ENCODE measurements around the gene SPON1. TPM values are rescaled to one million over a fixed set of nuclear protein-coding genes. Genes with fewer than 3 reads are reported as not detected.

The SPON1 gene
- total RNA-seq, 1 experiment from 2014 or later: not detected

DNA sequence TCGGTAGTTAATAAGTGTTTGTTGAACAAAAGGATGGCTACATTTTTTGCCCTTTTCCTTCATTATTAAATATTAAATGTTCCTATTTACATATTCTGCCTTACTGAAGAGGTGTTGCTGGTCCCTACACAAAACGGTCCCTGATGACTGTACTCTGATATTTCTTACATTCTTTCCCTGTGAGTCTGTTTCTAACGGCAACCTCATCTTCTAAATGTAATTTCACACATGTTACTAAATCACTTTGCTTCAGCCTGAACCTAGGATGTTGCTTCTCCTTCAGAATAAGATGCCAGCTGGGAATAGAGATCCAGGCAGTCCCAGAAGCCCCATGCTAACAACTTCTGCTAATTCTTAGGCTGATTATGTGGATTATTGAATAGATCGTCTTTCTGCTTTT is 50.3 kb downstream of the SPON1 start:
- ATAC-seq (no peak), DNase-seq (no peak)
- no TSS peak for BruUV-seq (replicated peaks)
- Histone ChIP-seq H3F3A (ENCODE audit: low read length, unreplicated experiment) (no peaks in the 10 kb centered on the region), H3K27me3 (ENCODE audit: low read length) (no peaks in the 10 kb centered on the region), H3K36me3 (ENCODE audit: low read depth, low read length) (no peaks in the 10 kb centered on the region), H3K9ac (ENCODE audit: low read length) (no peak overlapping the region), H3K4me3 (ENCODE audit: low read length) (no peak overlapping the region), H3K27ac (ENCODE audit: low read length) (no peak overlapping the region), H3K4me1 (ENCODE audit: insufficient read depth, low read length) (peaks cover 17% of the 10 kb centered on the region), H3K79me2 (ENCODE audit: low read length) (no peaks in the 10 kb centered on the region), H2AFZ (ENCODE audit: low read length) (no peak overlapping the region), H3K9me2 (replicated peaks; ENCODE audit: low read length) (no peaks in the 10 kb centered on the region), H3K9me3 (ENCODE audit: low read length) (no peaks in the 10 kb centered on the region), H3K4me2 (ENCODE audit: low read length) (no peak overlapping the region), H4K20me1 (ENCODE audit: low read length) (no peaks in the 10 kb centered on the region)
- TF ChIP-seq EZH2phosphoT487 (IDR thresholded peaks at IDR 0.05; ENCODE audit: borderline replicate concordance, low read length) (no peak), EZH2 (IDR thresholded peaks at IDR 0.05; ENCODE audit: low read length, unreplicated experiment) (no peak)
- TF ChIP-seq, protein P1, sequence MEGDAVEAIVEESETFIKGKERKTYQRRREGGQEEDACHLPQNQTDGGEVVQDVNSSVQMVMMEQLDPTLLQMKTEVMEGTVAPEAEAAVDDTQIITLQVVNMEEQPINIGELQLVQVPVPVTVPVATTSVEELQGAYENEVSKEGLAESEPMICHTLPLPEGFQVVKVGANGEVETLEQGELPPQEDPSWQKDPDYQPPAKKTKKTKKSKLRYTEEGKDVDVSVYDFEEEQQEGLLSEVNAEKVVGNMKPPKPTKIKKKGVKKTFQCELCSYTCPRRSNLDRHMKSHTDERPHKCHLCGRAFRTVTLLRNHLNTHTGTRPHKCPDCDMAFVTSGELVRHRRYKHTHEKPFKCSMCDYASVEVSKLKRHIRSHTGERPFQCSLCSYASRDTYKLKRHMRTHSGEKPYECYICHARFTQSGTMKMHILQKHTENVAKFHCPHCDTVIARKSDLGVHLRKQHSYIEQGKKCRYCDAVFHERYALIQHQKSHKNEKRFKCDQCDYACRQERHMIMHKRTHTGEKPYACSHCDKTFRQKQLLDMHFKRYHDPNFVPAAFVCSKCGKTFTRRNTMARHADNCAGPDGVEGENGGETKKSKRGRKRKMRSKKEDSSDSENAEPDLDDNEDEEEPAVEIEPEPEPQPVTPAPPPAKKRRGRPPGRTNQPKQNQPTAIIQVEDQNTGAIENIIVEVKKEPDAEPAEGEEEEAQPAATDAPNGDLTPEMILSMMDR (conservative IDR thresholded peaks at IDR 0.05; ENCODE audit: low read depth, low read length): no peak
- ChIA-PET POLR2A (ENCODE audit: unreplicated experiment) (interaction anchor here (0.6 kb wide), 1 partner anchor 126 kb away, joined by 3 read pairs; no protein-coding TSS in a partner anchor), CTCF (no interaction called here)
- intact Hi-C loops (cut with micrococcal nuclease): no loop called here

DNA sequence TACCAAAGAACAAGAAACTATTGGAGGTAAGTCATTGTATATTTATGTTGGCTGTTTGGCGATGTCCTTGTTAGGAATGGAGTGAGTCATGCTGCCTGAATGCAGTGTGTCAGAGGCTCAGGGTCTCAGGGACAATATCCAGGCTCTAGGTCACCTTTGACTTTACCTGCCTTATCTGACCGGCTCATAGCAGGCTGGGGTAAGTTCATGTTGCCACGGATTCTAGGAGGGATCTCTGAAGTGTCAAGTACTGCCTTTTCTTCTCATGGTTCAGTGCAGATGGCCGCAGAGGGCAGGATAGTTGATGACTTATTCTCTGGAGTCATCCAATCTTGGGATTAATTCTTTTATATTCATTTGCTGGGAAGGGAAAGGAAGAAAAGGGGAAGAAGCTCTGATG is 53.2 kb downstream of the SPON1 start:
- ATAC-seq (peak; percentile 98), DNase-seq (peak; percentile 83)
- TF ChIP-seq, protein P1 (conservative IDR thresholded peaks at IDR 0.05; ENCODE audit: low read depth, low read length): no peak
- TF ChIP-seq EZH2phosphoT487 (IDR thresholded peaks at IDR 0.05; ENCODE audit: borderline replicate concordance, low read length): no peak
- no peak for TF ChIP-seq EZH2 (IDR thresholded peaks at IDR 0.05; ENCODE audit: low read length, unreplicated experiment)
- POLR2A ChIA-PET (ENCODE audit: unreplicated experiment): interaction anchor here (0.6 kb wide), 2 partner anchors 638 to 1929 kb away, joined by 3 read pairs; no protein-coding TSS in a partner anchor
- Histone ChIP-seq H3K9me3 (ENCODE audit: low read length) (no peaks in the 10 kb centered on the region), H3K9ac (ENCODE audit: low read length) (no peak overlapping the region), H3K79me2 (ENCODE audit: low read length) (no peaks in the 10 kb centered on the region), H2AFZ (ENCODE audit: low read length) (no peak overlapping the region), H3K4me2 (ENCODE audit: low read length) (peak overlapping the region; percentile 41), H3K9me2 (replicated peaks; ENCODE audit: low read length) (no peaks in the 10 kb centered on the region), H3K4me1 (ENCODE audit: insufficient read depth, low read length) (peaks cover 25% of the 10 kb centered on the region), H3K36me3 (ENCODE audit: low read depth, low read length) (no peaks in the 10 kb centered on the region), H3K27me3 (ENCODE audit: low read length) (no peaks in the 10 kb centered on the region), H3K27ac (ENCODE audit: low read length) (peak overlapping the region; percentile 33), H3K4me3 (ENCODE audit: low read length) (no peak overlapping the region; the same call in 1 of the 2 replicates), H3F3A (ENCODE audit: low read length, unreplicated experiment) (no peaks in the 10 kb centered on the region), H4K20me1 (ENCODE audit: low read length) (no peaks in the 10 kb centered on the region)
- BruUV-seq (replicated peaks): no TSS peak
- CTCF ChIA-PET: no interaction called here
- intact Hi-C loops (cut with micrococcal nuclease): no loop called here

DNA sequence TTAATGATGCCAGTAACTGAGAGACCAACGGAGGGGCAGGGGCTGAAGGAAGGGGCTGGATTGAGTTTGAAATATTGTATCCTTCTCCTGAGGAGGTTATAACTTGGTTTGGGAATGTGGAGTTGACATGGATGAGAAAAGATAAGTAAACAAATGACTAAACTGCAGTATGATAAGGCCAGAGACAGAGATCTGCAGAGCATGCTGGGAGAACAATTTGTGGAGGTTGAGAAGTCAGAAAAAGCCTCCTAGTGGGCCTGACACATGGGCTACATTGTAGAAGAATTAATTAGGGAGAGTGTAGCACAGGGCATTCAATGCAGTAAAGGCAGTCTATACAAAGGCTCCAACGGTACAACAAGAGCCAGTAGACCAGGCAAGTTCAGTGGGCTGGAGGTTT is 55.9 kb downstream of the SPON1 start:
- no peak overlapping the region for H2AFZ ChIP-seq (ENCODE audit: low read length)
- peaks cover 41% of the 10 kb centered on the region for H3K4me1 ChIP-seq (ENCODE audit: insufficient read depth, low read length)
- TF ChIP-seq, protein P1 (conservative IDR thresholded peaks at IDR 0.05; ENCODE audit: low read depth, low read length): no peak
- TF ChIP-seq EZH2phosphoT487 (IDR thresholded peaks at IDR 0.05; ENCODE audit: borderline replicate concordance, low read length): no peak
- no peak for TF ChIP-seq EZH2 (IDR thresholded peaks at IDR 0.05; ENCODE audit: low read length, unreplicated experiment)
- DNase-seq: no peak
- no peaks in the 10 kb centered on the region for H3K36me3 ChIP-seq (ENCODE audit: low read depth, low read length)
- no peaks in the 10 kb centered on the region for H3K79me2 ChIP-seq (ENCODE audit: low read length)
- no peak for ATAC-seq
- H3K4me2 ChIP-seq (ENCODE audit: low read length): no peak overlapping the region
- H3K27me3 ChIP-seq (ENCODE audit: low read length): no peaks in the 10 kb centered on the region
- no peaks in the 10 kb centered on the region for H3K9me2 ChIP-seq (replicated peaks; ENCODE audit: low read length)
- intact Hi-C loops (cut with micrococcal nuclease): no loop called here
- no peak overlapping the region for H3K9ac ChIP-seq (ENCODE audit: low read length)
- no peaks in the 10 kb centered on the region for H3F3A ChIP-seq (ENCODE audit: low read length, unreplicated experiment)
- ChIA-PET CTCF (no interaction called here), POLR2A (ENCODE audit: unreplicated experiment) (no interaction called here)
- H4K20me1 ChIP-seq (ENCODE audit: low read length): no peaks in the 10 kb centered on the region
- H3K27ac ChIP-seq (ENCODE audit: low read length): no peak overlapping the region
- H3K9me3 ChIP-seq (ENCODE audit: low read length): no peaks in the 10 kb centered on the region
- no peak overlapping the region for H3K4me3 ChIP-seq (ENCODE audit: low read length)
- no TSS peak for BruUV-seq (replicated peaks)
